Activated naive CD4-positive, alpha-beta T cell treated with anti-CD3 and anti-CD28 coated beads, Interleukin-2, amount 50 U/mL, for 72 hours (primary cell): ENCODE data around the gene TST. TPM values are rescaled to one million over a fixed set of nuclear protein-coding genes. Genes with fewer than 3 reads are reported as not detected.

ENCODE experiments used
- ATAC-seq, 2 donors: fragments of 150-1000 bp; cut with Tn5 transposase; 2 replicates each; pipeline ENCODE4 v1.10.0; 2021; ENCODE audit warnings: mild to moderate bottlenecking in 2 of 2, moderate library complexity in 2 of 2
- DNase-seq, 2 donors: peaks; one replicate each; pipeline ENCODE4 v3.0.0; 2021 to 2022; ENCODE audit warnings: low spot score in 2 of 2
- H3K27ac Mint-ChIP-seq, 2 donors: one replicate each; pipeline ENCODE4 v1.8.0; 2022; ENCODE audit warnings: mild to moderate bottlenecking in 2 of 2, mixed read lengths in 2 of 2
- H3K36me3 Mint-ChIP-seq, 2 donors: one replicate each; pipeline ENCODE4 v1.8.0; 2022; ENCODE audit warnings: mixed read lengths in 2 of 2
- H3K9me3 Mint-ChIP-seq, 2 donors: one replicate each; pipeline ENCODE4 v1.8.0; 2022; ENCODE audit warnings: mixed read lengths in 2 of 2
- total RNA-seq, 2 donors: library from RNA; stranded (reverse); gene quantifications; one replicate each; pipeline ENCODE4 v1.2.3, GENCODE V29; 2022

TST gene
- total RNA-seq, 2 donors from 2014 or later, result 5.1 to 5.3 TPM

DNA sequence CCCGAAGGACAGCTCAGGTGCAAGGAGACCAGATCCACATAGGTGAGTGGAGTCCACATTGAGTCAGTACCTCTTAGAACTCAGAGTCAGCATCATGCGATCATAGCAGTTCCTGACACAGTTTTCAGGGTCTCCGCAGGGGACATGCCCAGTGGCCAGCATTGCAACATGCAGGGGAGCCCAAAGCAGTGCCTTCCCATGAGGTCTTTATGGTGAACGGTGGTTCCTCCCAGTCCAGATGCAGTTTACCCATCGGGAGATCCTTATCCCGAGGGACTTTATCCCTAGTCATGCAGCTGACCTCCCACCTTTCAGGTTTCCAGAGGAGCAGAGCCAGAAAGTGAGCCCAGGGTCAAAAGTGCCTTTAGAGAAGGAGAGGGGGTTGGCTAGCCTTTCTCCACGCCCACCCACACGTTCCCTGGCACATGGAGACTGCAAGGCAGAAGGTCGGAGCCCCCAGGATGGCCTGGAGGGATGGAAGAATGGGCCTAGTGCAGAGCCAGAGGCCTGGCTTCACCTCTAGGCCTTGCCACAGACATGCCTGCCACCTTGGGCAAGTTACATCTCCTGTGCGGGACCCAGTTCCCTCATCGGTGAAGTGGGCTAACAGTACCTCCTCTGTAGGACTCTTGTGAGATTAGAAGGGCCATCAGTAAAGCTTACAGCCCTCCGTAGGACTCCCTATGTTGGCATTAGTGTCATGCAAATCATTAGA, 38.7 kb upstream of the TST start:
- Mint-ChIP-seq H3K36me3 (peaks cover 0 to 5% of the 10 kb centered on the region in 2 donors), H3K9me3 (no peaks in the 10 kb centered on the region), H3K27ac (no peak overlapping the region)
- DNase-seq, result no peak
- no peak for ATAC-seq

GRCh38 chr22:37057226-37057625, 38.0 kb upstream of the TST start:
- DNase-seq, result no peak
- Mint-ChIP-seq H3K9me3 (no peaks in the 10 kb centered on the region), H3K36me3 (peaks cover 0 to 5% of the 10 kb centered on the region in 2 donors), H3K27ac (peak overlapping the region in 1 of 2 donors; percentile 84)
- no peak for ATAC-seq

GRCh38 chr22:37056246-37056645, 37.0 kb upstream of the TST start:
- DNase-seq (no peak), ATAC-seq (no peak)
- Mint-ChIP-seq H3K36me3 (peaks cover 0 to 5% of the 10 kb centered on the region in 2 donors), H3K9me3 (no peaks in the 10 kb centered on the region), H3K27ac (peak overlapping the region in 1 of 2 donors; percentile 26)

- Mint-ChIP-seq H3K9me3 (no peaks in the 10 kb centered on the region), H3K36me3 (no peaks in the 10 kb centered on the region), H3K27ac (no peak overlapping the region)
- ATAC-seq, result no peak
- no peak for DNase-seq
Observed at GRCh38 chr22:37054600-37055365, 35.5 kb upstream of the TST start.

DNA sequence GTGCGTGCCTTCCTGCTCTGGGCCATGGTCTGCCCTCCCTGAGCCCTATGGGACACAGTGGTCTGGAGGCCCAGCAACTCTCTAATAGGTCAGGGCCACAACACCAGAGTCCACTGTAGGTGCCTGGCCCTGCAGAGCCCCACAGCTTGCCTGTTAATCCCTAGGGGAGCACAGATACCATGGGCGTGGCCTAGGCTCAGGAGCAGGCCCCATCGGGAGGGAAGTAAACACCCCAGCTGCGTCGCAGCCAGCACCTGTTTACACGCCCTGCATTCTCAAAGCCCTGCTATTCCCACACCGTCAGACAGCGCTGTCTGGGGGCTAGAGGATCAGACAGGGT, 34.8 kb upstream of the TST start:
- Mint-ChIP-seq H3K36me3 (no peaks in the 10 kb centered on the region), H3K9me3 (no peaks in the 10 kb centered on the region), H3K27ac (peak overlapping the region in 1 of 2 donors; percentile 26)
- no peak for DNase-seq
- no peak for ATAC-seq

- Mint-ChIP-seq H3K9me3 (no peaks in the 10 kb centered on the region), H3K36me3 (no peaks in the 10 kb centered on the region), H3K27ac (peak overlapping the region in 1 of 2 donors; percentile 26)
- ATAC-seq (no peak), DNase-seq (no peak)
Observed at GRCh38 chr22:37053310-37054055, 34.2 kb upstream of the TST start.

- no peaks in the 10 kb centered on the region for H3K9me3 Mint-ChIP-seq
- H3K27ac Mint-ChIP-seq, result peak overlapping the region; percentile 30 to 70
- no peaks in the 10 kb centered on the region for H3K36me3 Mint-ChIP-seq
- ATAC-seq (no peak), DNase-seq (no peak)
Observed at GRCh38 chr22:37052386-37053309, 33.4 kb upstream of the TST start.

- Mint-ChIP-seq H3K9me3 (no peaks in the 10 kb centered on the region), H3K36me3 (no peaks in the 10 kb centered on the region), H3K27ac (peak within 1 kb of the TSS; percentile 30 to 70)
- DNase-seq (peak; percentile 66 to 84), ATAC-seq (peak; percentile 98 to 100)
Observed at GRCh38 chr22:37051391-37052385, 32.4 kb upstream of the TST start, which contains the start of gene KCTD17. Gene KCTD17 (plus strand): TSS chr22:37051742. CDS start chr22:37051761, 19 bp downstream.

GRCh38 chr22:37050913-37051312, 31.7 kb upstream of the TST start:
- DNase-seq, result no peak
- H3K9me3 Mint-ChIP-seq, result no peaks in the 10 kb centered on the region
- H3K27ac Mint-ChIP-seq, result peak overlapping the region in 1 of 2 donors; percentile 54
- no peaks in the 10 kb centered on the region for H3K36me3 Mint-ChIP-seq
- ATAC-seq, result no peak

GRCh38 chr22:37049224-37049623, 30.0 kb upstream of the TST start:
- ATAC-seq (no peak), DNase-seq (no peak)
- no peaks in the 10 kb centered on the region for H3K36me3 Mint-ChIP-seq

DNA sequence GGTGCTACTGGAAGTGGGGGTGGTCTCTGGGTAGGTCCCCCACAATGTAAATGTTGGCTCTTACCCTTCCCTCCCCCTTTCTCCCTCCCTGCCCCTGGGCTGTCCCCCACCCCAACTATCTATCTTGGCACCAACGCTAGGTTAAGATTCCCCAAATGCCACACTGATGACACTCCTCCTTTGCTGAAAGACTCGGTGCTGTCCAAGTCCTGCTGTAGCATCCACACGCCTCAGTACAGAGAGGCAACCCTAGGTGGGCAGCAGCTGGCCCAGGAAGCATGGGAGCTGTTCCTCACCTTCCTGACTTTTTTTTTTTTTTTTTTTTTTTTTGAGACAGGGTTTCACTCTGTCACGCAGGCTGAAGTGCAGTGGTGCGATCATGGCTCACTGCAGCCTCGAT, 28.9 kb upstream of the TST start:
- no peaks in the 10 kb centered on the region for H3K9me3 Mint-ChIP-seq
- ATAC-seq, result no peak
- no peak overlapping the region for H3K27ac Mint-ChIP-seq
- H3K36me3 Mint-ChIP-seq, result no peaks in the 10 kb centered on the region
- no peak for DNase-seq

More at GRCh38 chr22:37049224-37049623, 30.0 kb upstream of the TST start:
- Mint-ChIP-seq H3K9me3 (no peaks in the 10 kb centered on the region), H3K27ac (no peak overlapping the region)

DNA sequence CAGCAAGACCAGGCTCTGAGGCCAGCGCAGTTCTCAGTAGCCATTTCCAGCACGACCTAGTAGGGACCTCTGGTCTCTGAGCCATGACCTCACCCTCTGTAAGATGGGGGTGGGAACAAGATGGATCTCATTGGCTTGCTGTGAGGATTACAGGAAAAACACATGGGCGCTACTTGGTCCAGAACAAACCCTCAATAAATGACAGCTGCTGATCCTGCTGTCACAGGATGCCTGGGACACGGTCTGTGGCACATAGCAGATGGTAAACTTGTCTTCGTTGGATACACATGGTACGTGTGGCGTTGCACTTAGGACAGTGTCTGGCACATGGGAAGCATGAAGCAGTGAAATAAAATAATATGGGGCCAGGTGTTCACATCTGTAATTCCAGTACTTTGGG, 27.8 kb upstream of the TST start:
- DNase-seq (no peak), ATAC-seq (no peak)
- Mint-ChIP-seq H3K9me3 (no peaks in the 10 kb centered on the region), H3K27ac (no peak overlapping the region), H3K36me3 (no peaks in the 10 kb centered on the region)

GRCh38 chr22:37046589-37046988, 27.3 kb upstream of the TST start:
- DNase-seq (no peak), ATAC-seq (no peak)
- Mint-ChIP-seq H3K27ac (no peak overlapping the region), H3K9me3 (no peaks in the 10 kb centered on the region), H3K36me3 (no peaks in the 10 kb centered on the region)

GRCh38 chr22:37045958-37046357, 26.7 kb upstream of the TST start:
- Mint-ChIP-seq H3K36me3 (no peaks in the 10 kb centered on the region), H3K27ac (no peak overlapping the region), H3K9me3 (no peaks in the 10 kb centered on the region)
- DNase-seq (no peak), ATAC-seq (no peak)
